ENCODE results near the gene ZNF433. TPM values are rescaled to one million over a fixed set of nuclear protein-coding genes. Genes with fewer than 3 reads are reported as not detected.
"Not testable (repeated sequence)": the region's sequence is repeated elsewhere in the genome, so short reads cannot be mapped to it uniquely, and the experiment has no call there.

ZNF433 gene
- total RNA-seq, 2 experiments from 2014 or later, result 1.5 to 2.1 TPM

DNA sequence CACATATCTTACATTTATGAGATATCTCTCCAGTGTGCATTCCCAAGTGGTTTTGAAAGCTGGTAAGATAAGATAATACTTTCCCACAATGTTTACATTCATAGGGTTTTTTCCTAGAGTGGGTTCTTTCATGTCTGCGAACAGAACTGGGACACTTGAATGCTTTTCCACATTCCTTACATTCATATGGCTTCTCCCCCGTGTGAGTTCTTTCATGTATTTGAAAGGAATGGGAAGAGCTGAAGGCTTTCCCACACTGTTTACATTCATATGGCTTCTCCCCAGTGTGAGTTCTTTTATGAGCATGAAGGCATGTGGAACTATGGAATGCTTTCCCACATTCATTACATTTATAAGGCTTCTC lies 19.7 kb downstream of the ZNF433 start:
- H3K9me3 Mint-ChIP-seq, result peaks cover 55% of the 10 kb centered on the region
- POLR2A ChIA-PET, result interaction anchor here (1.6 kb wide), 1 partner anchor 19 kb away, joined by 3 read pairs; no protein-coding TSS in a partner anchor
- peaks cover 78% of the 10 kb centered on the region for H3K36me3 Mint-ChIP-seq (ENCODE audit: low read depth)
- CTCF ChIA-PET, result no interaction called here
- H3K4me1 Mint-ChIP-seq (ENCODE audit: low read depth), result no peaks in the 10 kb centered on the region
- intact Hi-C loops (cut with micrococcal nuclease), result no loop called here
- H3K27me3 Mint-ChIP-seq, result no peaks in the 10 kb centered on the region
- no peak overlapping the region for H3K27ac Mint-ChIP-seq
- H3K4me3 Mint-ChIP-seq, result no peak overlapping the region
- DNase-seq, result no peak
- no peak for ATAC-seq
- TF ChIP-seq, protein P1, sequence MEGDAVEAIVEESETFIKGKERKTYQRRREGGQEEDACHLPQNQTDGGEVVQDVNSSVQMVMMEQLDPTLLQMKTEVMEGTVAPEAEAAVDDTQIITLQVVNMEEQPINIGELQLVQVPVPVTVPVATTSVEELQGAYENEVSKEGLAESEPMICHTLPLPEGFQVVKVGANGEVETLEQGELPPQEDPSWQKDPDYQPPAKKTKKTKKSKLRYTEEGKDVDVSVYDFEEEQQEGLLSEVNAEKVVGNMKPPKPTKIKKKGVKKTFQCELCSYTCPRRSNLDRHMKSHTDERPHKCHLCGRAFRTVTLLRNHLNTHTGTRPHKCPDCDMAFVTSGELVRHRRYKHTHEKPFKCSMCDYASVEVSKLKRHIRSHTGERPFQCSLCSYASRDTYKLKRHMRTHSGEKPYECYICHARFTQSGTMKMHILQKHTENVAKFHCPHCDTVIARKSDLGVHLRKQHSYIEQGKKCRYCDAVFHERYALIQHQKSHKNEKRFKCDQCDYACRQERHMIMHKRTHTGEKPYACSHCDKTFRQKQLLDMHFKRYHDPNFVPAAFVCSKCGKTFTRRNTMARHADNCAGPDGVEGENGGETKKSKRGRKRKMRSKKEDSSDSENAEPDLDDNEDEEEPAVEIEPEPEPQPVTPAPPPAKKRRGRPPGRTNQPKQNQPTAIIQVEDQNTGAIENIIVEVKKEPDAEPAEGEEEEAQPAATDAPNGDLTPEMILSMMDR (IDR thresholded peaks at IDR 0.05), result no peak

DNA sequence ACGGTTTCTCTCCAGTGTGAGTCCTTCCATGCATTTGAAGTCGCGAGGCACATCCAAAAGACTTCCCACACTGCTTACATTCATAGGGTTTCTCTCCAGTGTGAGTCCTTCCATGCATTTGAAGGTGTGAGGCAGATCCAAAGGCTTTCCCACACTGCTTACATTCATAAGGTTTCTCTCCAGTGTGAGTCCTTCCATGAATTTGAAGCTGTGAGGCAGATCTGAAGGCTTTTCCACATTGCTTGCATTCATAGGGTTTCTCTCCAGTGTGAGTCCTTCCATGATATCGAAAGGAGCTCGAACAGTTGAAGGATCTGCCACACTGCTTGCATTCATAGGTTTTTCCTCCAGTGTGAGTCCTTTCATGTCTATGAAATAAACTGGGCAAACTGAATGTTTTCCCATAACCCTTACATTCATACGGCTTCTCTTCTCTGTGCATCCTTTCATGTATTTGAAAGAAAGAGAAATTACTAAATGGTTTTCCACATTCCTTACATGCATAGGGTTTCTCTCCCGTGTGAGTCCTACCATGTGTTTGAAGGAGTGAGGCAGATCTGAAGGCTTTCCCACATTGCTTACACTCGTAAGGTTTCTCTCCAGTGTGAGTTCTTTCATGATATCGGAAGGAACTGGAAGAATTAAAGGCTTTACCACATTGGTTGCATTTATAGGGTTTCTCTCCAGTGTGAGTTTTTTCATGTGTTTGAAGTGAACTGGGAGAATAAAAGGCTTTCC lies 20.3 kb downstream of the ZNF433 start:
- Mint-ChIP-seq H3K36me3 (ENCODE audit: low read depth) (peaks cover 78% of the 10 kb centered on the region), H3K9me3 (peaks cover 55% of the 10 kb centered on the region), H3K4me1 (ENCODE audit: low read depth) (no peaks in the 10 kb centered on the region), H3K4me3 (no peak overlapping the region), H3K27me3 (no peaks in the 10 kb centered on the region), H3K27ac (no peak overlapping the region)
- intact Hi-C loops (cut with micrococcal nuclease), result no loop called here
- TF ChIP-seq, protein P1 (IDR thresholded peaks at IDR 0.05), result no peak
- POLR2A ChIA-PET, result interaction anchor here (1.6 kb wide), 1 partner anchor 20 kb away, joined by 3 read pairs; no protein-coding TSS in a partner anchor
- ATAC-seq, result no peak
- DNase-seq, result no peak
- CTCF ChIA-PET, result no interaction called here

DNA sequence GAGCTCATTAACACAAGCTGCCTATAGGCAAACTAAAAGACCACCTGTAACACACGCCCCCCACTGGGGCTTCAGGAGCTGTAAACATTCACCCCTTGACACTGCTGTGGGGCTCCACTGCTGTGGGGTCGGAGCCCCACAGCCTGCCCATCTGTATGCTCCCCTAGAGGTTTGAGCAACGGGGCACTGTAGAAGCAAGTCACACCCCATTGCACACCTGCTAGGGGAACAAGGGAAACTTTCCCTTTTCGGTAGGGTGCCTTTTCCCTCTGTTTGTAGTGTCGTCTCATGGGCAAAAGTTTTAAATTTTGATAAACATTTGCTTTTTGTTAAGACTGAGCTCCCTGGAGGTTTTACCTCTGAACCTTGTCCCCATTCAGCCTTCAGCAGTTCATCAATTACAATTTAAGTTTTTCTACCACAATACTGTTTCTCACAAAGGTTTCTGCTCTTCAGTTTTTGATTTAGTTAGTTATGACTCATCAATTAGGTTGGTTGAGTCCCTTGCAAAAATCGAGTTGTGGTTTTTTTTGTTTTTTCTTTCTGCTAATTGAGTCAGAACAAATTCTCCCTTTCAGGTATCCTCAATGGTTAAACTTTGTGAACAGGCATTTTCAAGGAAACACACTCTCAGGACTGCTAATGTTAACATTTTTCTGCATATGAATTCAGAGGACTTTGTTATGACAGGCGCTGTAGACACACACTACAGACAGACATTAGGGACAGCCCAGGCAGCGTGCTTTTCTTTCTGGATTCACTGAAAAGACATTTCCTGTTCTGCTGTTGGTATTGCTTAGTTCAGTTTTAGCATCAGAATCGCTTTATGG lies 35.1 kb downstream of the ZNF433 start:
- peaks cover 28% of the 10 kb centered on the region for H3K36me3 Mint-ChIP-seq (ENCODE audit: low read depth)
- no peaks in the 10 kb centered on the region for H3K27me3 Mint-ChIP-seq
- TF ChIP-seq, protein P1 (IDR thresholded peaks at IDR 0.05), result no peak
- peak overlapping the region; percentile 1 for H3K4me3 Mint-ChIP-seq
- ChIA-PET CTCF (interaction anchor here (0.9 to 2.9 kb wide), 6 partner anchors 12 to 203 kb away, joined by 3 to 21 read pairs (median 4); no protein-coding TSS in a partner anchor), POLR2A (interaction anchor here (0.6 to 1.1 kb wide), 3 partner anchors 13 to 187 kb away, joined by 3 to 5 read pairs (median 3); no protein-coding TSS in a partner anchor)
- peak; percentile 90 for ATAC-seq
- peaks cover 23% of the 10 kb centered on the region for H3K4me1 Mint-ChIP-seq (ENCODE audit: low read depth)
- DNase-seq, result peak; percentile 50
- no peaks in the 10 kb centered on the region for H3K9me3 Mint-ChIP-seq
- peak overlapping the region; percentile 67 for H3K27ac Mint-ChIP-seq
- intact Hi-C loops (cut with micrococcal nuclease), result no loop called here

DNA sequence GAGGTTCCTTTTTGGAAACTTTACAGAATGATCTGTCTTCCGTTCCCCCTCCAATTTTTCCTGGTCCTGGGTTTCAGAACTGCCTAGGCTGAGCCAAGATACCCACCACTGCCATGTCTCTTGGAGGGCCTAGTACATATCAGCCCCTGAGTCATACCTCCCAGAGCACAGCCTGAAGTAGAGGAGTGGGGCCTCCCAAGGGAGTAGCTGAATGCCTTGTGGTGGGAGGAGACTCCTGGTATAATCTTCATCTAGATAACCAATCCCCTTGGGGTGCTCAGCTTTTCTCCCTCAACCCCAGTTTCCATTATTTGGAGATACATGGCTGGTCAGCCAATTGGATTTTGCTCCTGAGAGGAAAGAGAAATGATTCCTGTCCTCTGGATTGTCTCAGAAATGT lies 40.3 kb downstream of the ZNF433 start:
- CTCF ChIA-PET, result interaction anchor here (1.2 kb wide), 1 partner anchor 64 kb away, joined by 3 read pairs; no protein-coding TSS in a partner anchor
- peaks cover 50% of the 10 kb centered on the region for H3K4me1 Mint-ChIP-seq (ENCODE audit: low read depth)
- H3K36me3 Mint-ChIP-seq (ENCODE audit: low read depth), result peaks cover 20% of the 10 kb centered on the region
- no peak for ATAC-seq
- no peaks in the 10 kb centered on the region for H3K27me3 Mint-ChIP-seq
- POLR2A ChIA-PET, result interaction anchor here (0.8 kb wide), 1 partner anchor 10 kb away, joined by 3 read pairs; no protein-coding TSS in a partner anchor
- intact Hi-C loops (cut with micrococcal nuclease), result no loop called here
- no peaks in the 10 kb centered on the region for H3K9me3 Mint-ChIP-seq
- no peak for DNase-seq
- TF ChIP-seq, protein P1 (IDR thresholded peaks at IDR 0.05), result no peak
- H3K27ac Mint-ChIP-seq, result no peak overlapping the region
- H3K4me3 Mint-ChIP-seq, result no peak overlapping the region

DNA sequence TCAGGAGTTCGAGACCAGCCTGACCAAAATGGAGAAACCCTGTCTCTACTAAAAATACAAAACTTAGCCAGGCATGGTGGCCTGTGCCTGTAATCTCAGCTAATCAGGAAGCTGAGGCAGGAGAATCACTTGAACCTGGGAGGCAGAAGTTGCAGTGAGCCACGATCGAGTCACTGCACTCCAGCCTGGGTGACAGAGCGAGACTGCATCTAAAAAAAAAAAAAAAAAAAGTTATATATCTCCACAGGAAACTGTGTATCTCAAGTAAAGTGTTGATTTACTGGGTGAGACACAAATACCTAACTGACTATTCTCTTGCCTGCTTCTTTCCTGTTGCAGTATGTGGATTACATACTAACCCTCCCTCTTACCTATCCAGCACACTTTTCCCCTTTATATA lies 43.6 kb downstream of the ZNF433 start:
- Mint-ChIP-seq H3K4me1 (ENCODE audit: low read depth) (peaks cover 45% of the 10 kb centered on the region), H3K36me3 (ENCODE audit: low read depth) (peaks cover 14% of the 10 kb centered on the region)
- intact Hi-C loops (cut with micrococcal nuclease); H3K27ac Mint-ChIP-seq; H3K27me3 Mint-ChIP-seq; H3K9me3 Mint-ChIP-seq; H3K4me3 Mint-ChIP-seq; DNase-seq; ATAC-seq: not testable (repeated sequence)
- POLR2A ChIA-PET, result interaction anchor here (1.1 kb wide), 1 partner anchor 43 kb away, joined by 3 read pairs; no protein-coding TSS in a partner anchor
- CTCF ChIA-PET, result interaction anchor here (0.6 to 8.3 kb wide), 5 partner anchors 21 to 194 kb away, joined by 3 to 88 read pairs (median 3); partner anchors contain the start of genes ZNF491 and ZNF700

Data from activated CD8-positive, alpha-beta T cell treated with anti-CD3 and anti-CD28 coated beads for 36 hours (primary cell).